Stimulated activated CD4-positive, alpha-beta T cell treated with anti-CD3 and anti-CD28 coated beads, TNF-alpha, amount 100 ng/mL, for 4 hours (primary cell): ENCODE data around the gene IDI2.

Source experiments
- DNase-seq, 3 experiments: peaks; one replicate each; pipeline ENCODE4 v3.0.0-alpha.2; 2020; ENCODE audit warnings: low read depth in 3 of 3

Gene IDI2

GRCh38 chr10:980468-981093 is 45.1 kb downstream of the IDI2 start:
- DNase-seq = no peak

- no peak for DNase-seq
Measured at GRCh38 chr10:978826-979421, 46.7 kb downstream of the IDI2 start.

- DNase-seq = no peak
Measured at GRCh38 chr10:976316-976715, 49.3 kb downstream of the IDI2 start.

GRCh38 chr10:974785-975074 is 50.9 kb downstream of the IDI2 start:
- DNase-seq = no peak

GRCh38 chr10:974038-974784 is 51.4 kb downstream of the IDI2 start:
- no peak for DNase-seq

GRCh38 chr10:972763-973162 is 52.9 kb downstream of the IDI2 start:
- no peak for DNase-seq

- DNase-seq = no peak
Measured at GRCh38 chr10:971613-972012, 54.0 kb downstream of the IDI2 start.

- no peak for DNase-seq
Measured at GRCh38 chr10:971150-971542, 54.5 kb downstream of the IDI2 start.

GRCh38 chr10:970311-971149 is 55.1 kb downstream of the IDI2 start:
- DNase-seq = no peak

- DNase-seq = no peak
Measured at GRCh38 chr10:969473-970150, 56.0 kb downstream of the IDI2 start.
